Thyroid gland (tissue), 4 donors: Measurements from ENCODE around the gene IL1F10. TPM values are rescaled to one million over a fixed set of nuclear protein-coding genes. Genes with fewer than 3 reads are reported as not detected.

Experiments
- DNase-seq, 2 donors: peaks; one replicate each; pipeline ENCODE4 v3.0.0-alpha.2; 2019
- H3K27ac ChIP-seq, 3 donors: fragments of 200-600 bp; sonication (generic); 1 replicate in 2 of 3; 2 replicates in 1 of 3; pipeline ENCODE4 v1.5.1; 2016 to 2019; ENCODE audit warnings: mild to moderate bottlenecking in 1 of 3, moderate library complexity in 1 of 3
- H3K27me3 ChIP-seq: fragments of 200-600 bp; sonication (generic); one replicate; pipeline ENCODE4 v1.5.1; 2019
- H3K36me3 ChIP-seq, 2 donors: fragments of 200-600 bp; sonication (generic); one replicate each; pipeline ENCODE4 v1.5.1; 2016 to 2019
- H3K4me1 ChIP-seq, 2 donors: fragments of 200-600 bp; sonication (generic); one replicate each; pipeline ENCODE4 v1.5.1; 2017 to 2019
- H3K4me3 ChIP-seq, 3 donors: fragments of 200-600 bp; sonication (generic); replicated peaks in 1 of 3; 1 replicate in 2 of 3; 2 replicates in 1 of 3; pipeline ENCODE4 v1.5.1; 2016; ENCODE audit warnings: mild to moderate bottlenecking in 1 of 3
- H3K9me3 ChIP-seq: fragments of 200-600 bp; sonication (generic); one replicate; pipeline ENCODE4 v1.5.1; 2017
- CTCF ChIP-seq, 6 experiments: fragments of 200-600 bp in 3 of 6; fragments of 450-650 bp in 3 of 6; sonication (generic) in 3 of 6; IDR thresholded peaks; one replicate each; pipeline ENCODE4 v1.5.1; 2016 to 2019; ENCODE audit warnings: antibody characterized with exemption in 6 of 6, mild to moderate bottlenecking in 2 of 6, inconsistent platforms in 1 of 6, moderate library complexity in 1 of 6
- POLR2A ChIP-seq, 2 donors: fragments of 450-650 bp; IDR thresholded peaks; one replicate each; pipeline ENCODE4 v1.6.1; 2017; ENCODE audit warnings: antibody characterized with exemption in 2 of 2, mild to moderate bottlenecking in 2 of 2, moderate library complexity in 1 of 2
- WGBS, 2 donors: methylation state at CpG; one replicate each; pipeline ENCODE4 v1.1.5; 2017; 5-methylcytosine and 5-hydroxymethylcytosine counted together
- intact Hi-C: fragments of 100-400 bp; cut with DNase I; formaldehyde crosslinking; loops from one replicate; pipeline ENCODE4 v1.15.1; 2023
- total RNA-seq, 4 donors: library from RNA; depleted of rRNA; stranded (reverse); fragments of >200 nt; gene quantifications; one replicate each; pipeline ENCODE4 v1.2.3, GENCODE V29; 2016

Gene IL1F10
- total RNA-seq, 4 donors from 2014 or later = not detected

GRCh38 chr2:113111121-113111520, 43.4 kb downstream of the IL1F10 start:
- intact Hi-C loops = no loop called here
- H3K27me3 ChIP-seq = no peaks in the 10 kb centered on the region
- H3K9me3 ChIP-seq = no peaks in the 10 kb centered on the region
- peak overlapping the region in 1 of 3 donors; percentile 41 for H3K27ac ChIP-seq
- no peaks in the 10 kb centered on the region for H3K36me3 ChIP-seq
- TF ChIP-seq POLR2A (IDR thresholded peaks at IDR 0.05) = no peak
- no peak for TF ChIP-seq CTCF (IDR thresholded peaks at IDR 0.05)
- no peak for DNase-seq
- peaks cover 10 to 15% of the 10 kb centered on the region in 2 donors for H3K4me1 ChIP-seq
- 77 to 78% methylated on average over 3 of the region's 3 CpGs for WGBS, 2 donors
- H3K4me3 ChIP-seq = no peak overlapping the region

- Histone ChIP-seq H3K27ac (peak overlapping the region in 1 of 3 donors; percentile 41), H3K4me3 (no peak overlapping the region), H3K27me3 (no peaks in the 10 kb centered on the region), H3K4me1 (peaks cover 11 to 22% of the 10 kb centered on the region in 2 donors), H3K36me3 (no peaks in the 10 kb centered on the region), H3K9me3 (no peaks in the 10 kb centered on the region)
- WGBS, 2 donors = 53 to 56% methylated on average over 6 of the region's 6 CpGs
- DNase-seq = peak in 1 of 2 donors; percentile 44
- intact Hi-C loops = no loop called here
- no peak for TF ChIP-seq CTCF (IDR thresholded peaks at IDR 0.05)
- no peak for TF ChIP-seq POLR2A (IDR thresholded peaks at IDR 0.05)
These were observed 44.1 kb downstream of the IL1F10 start for GRCh38 chr2:113111823-113112287.

GRCh38 chr2:113112441-113112840, 44.7 kb downstream of the IL1F10 start:
- DNase-seq = no peak
- Histone ChIP-seq H3K4me1 (peaks cover 16 to 28% of the 10 kb centered on the region in 2 donors), H3K4me3 (no peak overlapping the region), H3K27ac (peak overlapping the region in 1 of 3 donors; percentile 41), H3K36me3 (no peaks in the 10 kb centered on the region), H3K27me3 (no peaks in the 10 kb centered on the region), H3K9me3 (no peaks in the 10 kb centered on the region)
- intact Hi-C loops = no loop called here
- 89 to 94% methylated on average over 8 of the region's 8 CpGs for WGBS, 2 donors
- TF ChIP-seq POLR2A (IDR thresholded peaks at IDR 0.05) (no peak), CTCF (IDR thresholded peaks at IDR 0.05) (no peak)

- no peak overlapping the region for H3K4me3 ChIP-seq
- H3K27me3 ChIP-seq = no peaks in the 10 kb centered on the region
- no peak overlapping the region for H3K27ac ChIP-seq
- no peaks in the 10 kb centered on the region for H3K9me3 ChIP-seq
- intact Hi-C loops = no loop called here
- TF ChIP-seq CTCF (IDR thresholded peaks at IDR 0.05) = no peak
- no peak for TF ChIP-seq POLR2A (IDR thresholded peaks at IDR 0.05)
- H3K4me1 ChIP-seq = peaks cover 21 to 32% of the 10 kb centered on the region in 2 donors
- DNase-seq = no peak
- 85 to 97% methylated on average over 6 of the region's 6 CpGs for WGBS, 2 donors
- H3K36me3 ChIP-seq = no peaks in the 10 kb centered on the region
These were observed 45.1 kb downstream of the IL1F10 start for GRCh38 chr2:113112871-113113270.

GRCh38 chr2:113113807-113114206, 46.0 kb downstream of the IL1F10 start:
- no peaks in the 10 kb centered on the region for H3K36me3 ChIP-seq
- no peaks in the 10 kb centered on the region for H3K27me3 ChIP-seq
- DNase-seq = no peak
- H3K4me3 ChIP-seq = no peak overlapping the region
- H3K9me3 ChIP-seq = no peaks in the 10 kb centered on the region
- H3K27ac ChIP-seq = no peak overlapping the region
- TF ChIP-seq CTCF (IDR thresholded peaks at IDR 0.05) (no peak), POLR2A (IDR thresholded peaks at IDR 0.05) (no peak)
- 77 to 81% methylated on average over 3 of the region's 3 CpGs for WGBS, 2 donors
- H3K4me1 ChIP-seq = peaks cover 24 to 36% of the 10 kb centered on the region in 2 donors
- intact Hi-C loops = no loop called here
